OCI-LY7 (cell line): ENCODE measurements around the gene MGA.

ENCODE experiments used
- CTCF ChIP-seq: fragments of 200-600 bp; sonication (generic); conservative IDR thresholded peaks from 2 replicates; pipeline ENCODE4 v1.5.1; 2014; ENCODE audit warnings: mild to moderate bottlenecking, antibody characterized with exemption, low read length, moderate library complexity, mixed read lengths
- EZH2phosphoT487 ChIP-seq: fragments of 200-600 bp; sonication (generic); IDR thresholded peaks from 2 replicates; pipeline ENCODE4 v1.6.1; 2018; ENCODE audit warnings: low read depth, borderline replicate concordance, mild to moderate bottlenecking, mixed run types, antibody characterized with exemption, low read length, moderate library complexity, mixed read lengths

GRCh38 chr15:41659855-41660234 lies 360 bp upstream of the MGA start:
- no peak for TF ChIP-seq CTCF
- no peak for TF ChIP-seq EZH2phosphoT487
